ENCODE data around the gene DUS1L. TPM values are rescaled to one million over a fixed set of nuclear protein-coding genes. Genes with fewer than 3 reads are reported as not detected.

Gene DUS1L
- polyA plus RNA-seq, 1 of the 3 experiments (the other 2 are of a cell fraction) = 163 TPM

GRCh38 chr17:82086941-82087906 is 21.6 kb upstream of the DUS1L start:
- Histone ChIP-seq H3K4me3 (ENCODE audit: low read depth in 2 of 2, low read length in 1 of 2) (no peak overlapping the region), H4K20me1 (ENCODE audit: insufficient read depth) (no peaks in the 10 kb centered on the region), H3K4me2 (no peak overlapping the region), H3K9ac (no peak overlapping the region), H3F3A (replicated peaks; ENCODE audit: insufficient read depth) (no peaks in the 10 kb centered on the region), H3K36me3 (replicated peaks in 1 of 2; ENCODE audit: control insufficient read depth in 1 of 2, insufficient read depth in 2 of 2, low read length in 1 of 2) (peaks cover 24 to 100% of the 10 kb centered on the region in 2 experiments), H3K27me3 (ENCODE audit: insufficient read depth) (no peaks in the 10 kb centered on the region), H2AFZ (ENCODE audit: low read depth) (no peak overlapping the region), H3K4me1 (ENCODE audit: control insufficient read depth in 1 of 2, insufficient read depth in 2 of 2, low read depth in 1 of 2, low read length in 1 of 2) (no peaks in the 10 kb centered on the region), H3K9me3 (no peaks in the 10 kb centered on the region), H3K79me2 (ENCODE audit: insufficient read depth) (no peaks in the 10 kb centered on the region), H3K9me2 (no peaks in the 10 kb centered on the region), H3K27ac (ENCODE audit: low read depth in 2 of 2, low read length in 1 of 2) (no peak overlapping the region)
- no peak for DNase-seq
- TF ChIP-seq RXRA (IDR thresholded peaks at IDR 0.05; ENCODE audit: borderline replicate concordance, low read depth) = no peak
- TF ChIP-seq FOXJ3 (CRISPR knock-in tag; IDR thresholded peaks at IDR 0.05) = no peak
- TF ChIP-seq SIN3A (IDR thresholded peaks at IDR 0.05; ENCODE audit: borderline replicate concordance, low read depth, low read length) = no peak
- no peak for TF ChIP-seq TEAD4 (IDR thresholded peaks at IDR 0.05; ENCODE audit: borderline replicate concordance, insufficient read depth)
- TF ChIP-seq MAX (IDR thresholded peaks at IDR 0.05; ENCODE audit: low read depth) = no peak
- no peak for TF ChIP-seq REST (IDR thresholded peaks at IDR 0.05; ENCODE audit: low read depth, low read length)
- TF ChIP-seq RFX5 (IDR thresholded peaks at IDR 0.05; ENCODE audit: low read length) = no peak
- no peak for TF ChIP-seq YY1 (IDR thresholded peaks at IDR 0.05; ENCODE audit: low read depth)
- ChIA-PET CTCF (interaction anchor here (1.0 to 2.3 kb wide), 3 partner anchors 8 to 67 kb away, joined by 3 to 9 read pairs (median 3); partner anchors contain the start of gene RAC3), POLR2A (interaction anchor here (0.7 to 1.2 kb wide), 3 partner anchors 9 to 31 kb away, joined by 3 to 5 read pairs (median 3); no protein-coding TSS in a partner anchor)
- 94% methylated on average over 34 of the region's 39 CpGs for WGBS (ENCODE audit: low lambda C conversion rate)

GRCh38 chr17:82085931-82086764 is 20.5 kb upstream of the DUS1L start:
- no peaks in the 10 kb centered on the region for H3K4me1 ChIP-seq (ENCODE audit: control insufficient read depth in 1 of 2, insufficient read depth in 2 of 2, low read depth in 1 of 2, low read length in 1 of 2)
- POLR2A ChIA-PET = interaction anchor here (0.7 to 1.2 kb wide), 4 partner anchors 9 to 30 kb away, joined by 3 to 5 read pairs (median 3); no protein-coding TSS in a partner anchor
- H3K79me2 ChIP-seq (ENCODE audit: insufficient read depth) = no peaks in the 10 kb centered on the region
- CTCF ChIA-PET = interaction anchor here (0.7 to 2.3 kb wide), 2 partner anchors 12 to 55 kb away, joined by 4 to 9 read pairs; partner anchors contain the start of genes FASN and RAC3
- H3K27ac ChIP-seq (ENCODE audit: low read depth in 2 of 2, low read length in 1 of 2) = no peak overlapping the region
- DNase-seq = no peak
- no peaks in the 10 kb centered on the region for H3K9me2 ChIP-seq
- no peak overlapping the region for H3K4me2 ChIP-seq
- H3K27me3 ChIP-seq (ENCODE audit: insufficient read depth) = no peaks in the 10 kb centered on the region
- peaks cover 21 to 98% of the 10 kb centered on the region in 2 experiments for H3K36me3 ChIP-seq (replicated peaks in 1 of 2; ENCODE audit: control insufficient read depth in 1 of 2, insufficient read depth in 2 of 2, low read length in 1 of 2)
- H3F3A ChIP-seq (replicated peaks; ENCODE audit: insufficient read depth) = no peaks in the 10 kb centered on the region
- H4K20me1 ChIP-seq (ENCODE audit: insufficient read depth) = no peaks in the 10 kb centered on the region
- H3K4me3 ChIP-seq (ENCODE audit: low read depth in 2 of 2, low read length in 1 of 2) = no peak overlapping the region
- 94% methylated on average over 17 of the region's 25 CpGs for WGBS (ENCODE audit: low lambda C conversion rate)
- no peak overlapping the region for H3K9ac ChIP-seq
- H3K9me3 ChIP-seq = no peaks in the 10 kb centered on the region
- no peak overlapping the region for H2AFZ ChIP-seq (ENCODE audit: low read depth)
- TF ChIP-seq MAX (IDR thresholded peaks at IDR 0.05; ENCODE audit: low read depth) (no peak), FOXM1 (IDR thresholded peaks at IDR 0.05; ENCODE audit: low read depth) (no peak), YY1 (IDR thresholded peaks at IDR 0.05; ENCODE audit: low read depth) (no peak), REST (IDR thresholded peaks at IDR 0.05; ENCODE audit: low read depth, low read length) (no peak), NRF1 (IDR thresholded peaks at IDR 0.05; ENCODE audit: low read depth, low read length) (no peak), SMC3 (IDR thresholded peaks at IDR 0.05; ENCODE audit: low read depth, low read length) (no peak), TCF12 (IDR thresholded peaks at IDR 0.05) (no peak)
